Right cardiac atrium (tissue), 5 donors: ENCODE results near the gene GPLD1. TPM values are rescaled to one million over a fixed set of nuclear protein-coding genes. Genes with fewer than 3 reads are reported as not detected.

Source experiments
- ATAC-seq, 2 donors: fragments of 200-7000 bp; cut with Tn5 transposase; one replicate each; pipeline versions ENCODE4 v1.8.0 to v1.9.1; 2020; ENCODE audit warnings: moderate library complexity in 2 of 2, mild to moderate bottlenecking in 1 of 2
- DNase-seq, 3 donors: peaks; one replicate each; pipeline ENCODE4 v3.0.0-alpha.2; 2020
- H3K27ac ChIP-seq: one replicate; pipeline ENCODE4 v1.5.1; 2013; ENCODE audit warnings: mild to moderate bottlenecking, low read length, control low read depth, moderate library complexity
- H3K27me3 ChIP-seq: one replicate; pipeline ENCODE4 v1.6.1; 2013; ENCODE audit not compliant: control insufficient read depth, insufficient read depth
- H3K4me1 ChIP-seq: one replicate; pipeline ENCODE4 v1.6.1; 2013; ENCODE audit warnings: low read length; ENCODE audit not compliant: control insufficient read depth, insufficient read depth
- H3K4me3 ChIP-seq: one replicate; pipeline ENCODE4 v1.5.1; 2013; ENCODE audit warnings: low read length, control low read depth
- H3K9me3 ChIP-seq: one replicate; pipeline ENCODE4 v1.6.1; 2013; ENCODE audit warnings: low read length; ENCODE audit not compliant: control insufficient read depth
- WGBS: extraction: QIAGEN DNeasy Blood & Tissue Kit; methylation state at CpG from one replicate; pipeline ENCODE4 v1.1.7; 2013; 5-methylcytosine and 5-hydroxymethylcytosine counted together
- intact Hi-C, 4 donors: fragments of 100-400 bp; cut with DNase I; formaldehyde crosslinking; loops; one replicate each; pipeline versions ENCODE4 v1.11.0 to v1.14.0; 2022 to 2023
- long read RNA-seq, 4 donors: library from polyadenylated mRNA; unstranded; transcript quantifications; one replicate each; pipeline ENCODE4 v2.0.0, GENCODE V29; 2020 to 2021
- polyA plus RNA-seq: library from polyadenylated mRNA; stranded (reverse); fragments of 200-250 nt; gene quantifications from one replicate; pipeline ENCODE4 v1.2.3, GENCODE V29; 2013
- total RNA-seq, 4 donors: library from RNA; stranded (reverse); fragmentation: NEBNext Ultra II Directional; extraction: Animal tissue kit (Norgen Biotek cat#: 25700); gene quantifications; one replicate each; pipeline ENCODE4 v1.2.1, GENCODE V29; 2021
- donor health status: healthy with polysubstance abuse.
- donor health status: DM: no; HTN: yes; CAD: no.
- donor health status: DM: no; HTN: no; CAD: no.
- donor health status: DM: no; HTN: yes; CAD: no; lungs with severe emphysema.
- donor health status: DM: yes; HTN: yes; CAD: no.

Gene GPLD1, protein sequence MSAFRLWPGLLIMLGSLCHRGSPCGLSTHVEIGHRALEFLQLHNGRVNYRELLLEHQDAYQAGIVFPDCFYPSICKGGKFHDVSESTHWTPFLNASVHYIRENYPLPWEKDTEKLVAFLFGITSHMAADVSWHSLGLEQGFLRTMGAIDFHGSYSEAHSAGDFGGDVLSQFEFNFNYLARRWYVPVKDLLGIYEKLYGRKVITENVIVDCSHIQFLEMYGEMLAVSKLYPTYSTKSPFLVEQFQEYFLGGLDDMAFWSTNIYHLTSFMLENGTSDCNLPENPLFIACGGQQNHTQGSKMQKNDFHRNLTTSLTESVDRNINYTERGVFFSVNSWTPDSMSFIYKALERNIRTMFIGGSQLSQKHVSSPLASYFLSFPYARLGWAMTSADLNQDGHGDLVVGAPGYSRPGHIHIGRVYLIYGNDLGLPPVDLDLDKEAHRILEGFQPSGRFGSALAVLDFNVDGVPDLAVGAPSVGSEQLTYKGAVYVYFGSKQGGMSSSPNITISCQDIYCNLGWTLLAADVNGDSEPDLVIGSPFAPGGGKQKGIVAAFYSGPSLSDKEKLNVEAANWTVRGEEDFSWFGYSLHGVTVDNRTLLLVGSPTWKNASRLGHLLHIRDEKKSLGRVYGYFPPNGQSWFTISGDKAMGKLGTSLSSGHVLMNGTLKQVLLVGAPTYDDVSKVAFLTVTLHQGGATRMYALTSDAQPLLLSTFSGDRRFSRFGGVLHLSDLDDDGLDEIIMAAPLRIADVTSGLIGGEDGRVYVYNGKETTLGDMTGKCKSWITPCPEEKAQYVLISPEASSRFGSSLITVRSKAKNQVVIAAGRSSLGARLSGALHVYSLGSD
- 1 to 10 TPM; 1.0 to 1.6 (median 1.2) TPM for total RNA-seq
- polyA plus RNA-seq = 0.52 TPM
- long read RNA-seq, donor 1, partial matches to known transcripts = 0 of 1 reads
- long read RNA-seq, donor 1, other reads (novel, unspliced or antisense) = 1 of 1 reads
- long read RNA-seq, donor 2 = 0 reads
- long read RNA-seq, donor 3, partial matches to known transcripts = 1 of 1 reads
- long read RNA-seq, donor 3, other reads (novel, unspliced or antisense) = 0 of 1 reads
- long read RNA-seq, donor 4 = 0 reads

DNA sequence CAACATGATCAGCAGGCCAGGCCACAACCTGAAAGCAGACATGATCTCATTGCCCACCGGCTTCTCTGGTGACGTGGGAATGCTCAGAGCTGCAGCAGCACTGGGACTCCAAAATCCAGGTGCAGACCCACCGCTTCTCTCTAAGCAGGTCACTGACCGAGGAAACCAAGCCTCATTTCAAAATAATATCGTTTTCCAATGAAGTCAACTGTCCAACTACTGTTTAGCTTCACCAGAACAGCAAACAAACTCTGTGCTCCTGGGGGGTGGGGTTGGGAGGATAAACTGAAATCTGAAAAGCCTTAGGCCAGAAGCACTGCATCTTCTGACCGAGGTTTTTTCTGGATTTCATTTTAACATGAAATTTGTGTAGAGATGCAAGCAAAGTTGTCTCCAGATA, at the start of gene GPLD1:
Gene GPLD1 (minus strand): TSS at position 109 of the 400 bp plus-strand sequence. CDS start 67 bp downstream, at position 42.
- 94% methylated on average over 6 of the region's 6 CpGs for WGBS
- no peaks in the 10 kb centered on the region for H3K27me3 ChIP-seq
- H3K27ac ChIP-seq = no peak within 1 kb of the TSS
- DNase-seq (no peak), ATAC-seq (no peak)
- intact Hi-C loops = no loop called here
- H3K4me1 ChIP-seq = no peaks in the 10 kb centered on the region
- H3K4me3 ChIP-seq = no peak within 1 kb of the TSS
- no peaks in the 10 kb centered on the region for H3K9me3 ChIP-seq

DNA sequence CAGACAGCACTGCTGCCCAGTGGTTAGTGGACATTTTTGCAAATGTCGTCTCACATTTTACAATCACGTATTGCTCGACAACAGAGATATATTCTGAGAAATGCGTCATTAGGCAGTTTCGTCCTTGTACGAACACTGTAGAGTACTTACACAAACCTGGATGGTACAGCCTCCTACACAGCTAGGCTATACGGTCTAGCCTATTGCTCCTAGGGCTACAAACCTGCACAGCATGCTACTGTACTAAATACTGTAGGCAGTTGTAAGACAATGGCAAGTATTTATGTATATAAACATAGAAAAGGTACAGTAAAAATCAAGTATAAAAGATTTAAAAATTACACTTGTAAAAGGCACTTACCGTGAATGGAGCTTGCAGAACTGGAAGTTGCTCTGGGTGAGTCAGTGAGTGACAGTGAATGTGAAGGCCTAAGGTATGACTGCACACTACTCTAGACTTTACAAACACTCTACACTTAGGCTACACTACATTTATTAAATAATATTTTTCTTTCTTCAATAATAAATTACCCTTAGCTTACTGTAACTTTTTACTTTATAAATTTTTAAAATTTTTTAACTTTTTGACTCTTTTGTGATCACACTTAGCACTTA, 48.5 kb upstream of the GPLD1 start:
- no peak overlapping the region for H3K4me3 ChIP-seq
- H3K27ac ChIP-seq = no peak overlapping the region
- no peak for DNase-seq
- WGBS = 96% methylated on average over 8 of the region's 8 CpGs
- H3K4me1 ChIP-seq = no peaks in the 10 kb centered on the region
- no peaks in the 10 kb centered on the region for H3K27me3 ChIP-seq
- ATAC-seq = no peak
- H3K9me3 ChIP-seq = no peaks in the 10 kb centered on the region
- intact Hi-C loops = no loop called here

- H3K27me3 ChIP-seq = no peaks in the 10 kb centered on the region
- no peak overlapping the region for H3K27ac ChIP-seq
- WGBS = 92% methylated on average over 8 of the region's 8 CpGs
- ATAC-seq = no peak
- H3K4me1 ChIP-seq = no peaks in the 10 kb centered on the region
- intact Hi-C loops = no loop called here
- DNase-seq = no peak
- no peaks in the 10 kb centered on the region for H3K9me3 ChIP-seq
- no peak overlapping the region for H3K4me3 ChIP-seq
Measured at GRCh38 chr6:24537082-24537699, 47.8 kb upstream of the GPLD1 start.

- Histone ChIP-seq H3K9me3 (no peaks in the 10 kb centered on the region), H3K4me1 (no peaks in the 10 kb centered on the region), H3K4me3 (no peak overlapping the region), H3K27me3 (no peaks in the 10 kb centered on the region), H3K27ac (no peak overlapping the region)
- WGBS = 47% methylated on average over 4 of the region's 4 CpGs
- intact Hi-C loops = no loop called here
- ATAC-seq (no peak), DNase-seq (no peak)
Measured at GRCh38 chr6:24536466-24536865, 47.1 kb upstream of the GPLD1 start.

DNA sequence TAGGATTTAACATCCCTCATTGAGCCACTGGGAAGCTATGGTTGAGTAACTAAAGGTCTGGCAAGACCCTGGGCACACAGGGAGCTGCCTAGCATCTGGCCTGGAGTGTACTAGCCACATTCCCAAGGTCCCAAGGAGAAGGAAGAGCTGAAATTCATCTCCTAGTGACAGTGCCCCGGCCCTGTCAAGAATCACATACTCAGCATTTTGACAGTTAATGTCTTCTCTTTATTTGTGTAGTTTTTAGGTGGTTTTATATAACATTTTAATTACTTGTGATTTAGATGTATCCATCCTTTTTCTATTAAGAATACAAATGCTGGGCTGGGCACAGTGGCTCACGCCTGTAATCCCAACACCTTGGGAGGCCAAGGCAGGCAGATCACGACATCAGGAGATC, 45.8 kb upstream of the GPLD1 start:
- no peaks in the 10 kb centered on the region for H3K27me3 ChIP-seq
- H3K9me3 ChIP-seq = no peaks in the 10 kb centered on the region

DNA sequence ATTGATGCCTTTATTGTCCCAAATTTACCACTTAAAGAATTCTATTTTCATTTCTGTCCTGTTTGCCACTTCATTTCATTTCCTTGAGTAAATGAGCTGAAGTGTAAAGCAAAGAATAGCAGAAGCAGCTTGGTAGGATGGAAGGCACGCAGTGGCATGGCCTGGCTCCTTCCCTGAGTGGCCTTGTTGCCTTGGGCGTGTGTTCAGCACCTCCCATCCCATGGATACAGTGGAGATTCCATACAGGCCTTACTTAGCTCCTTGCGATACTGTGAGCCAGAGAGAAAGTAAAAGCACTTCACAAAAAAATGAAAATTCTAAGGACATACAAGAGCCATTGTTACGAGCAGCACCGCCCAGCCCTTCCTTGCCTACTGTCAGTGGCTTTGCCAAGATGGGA, 45.0 kb upstream of the GPLD1 start:
- ATAC-seq (no peak), DNase-seq (no peak)
- intact Hi-C loops = no loop called here
- Histone ChIP-seq H3K4me1 (no peaks in the 10 kb centered on the region), H3K27ac (no peak overlapping the region), H3K4me3 (no peak overlapping the region), H3K27me3 (no peaks in the 10 kb centered on the region), H3K9me3 (no peaks in the 10 kb centered on the region)
- WGBS = 96% methylated on average over 5 of the region's 5 CpGs

More for the DNA sequence above, 45.8 kb upstream of the GPLD1 start:
- ATAC-seq (no peak), DNase-seq (no peak)
- H3K27ac ChIP-seq = no peak overlapping the region
- no peaks in the 10 kb centered on the region for H3K4me1 ChIP-seq
- WGBS = 83% methylated on average over 3 of the region's 3 CpGs
- intact Hi-C loops = no loop called here
- H3K4me3 ChIP-seq = no peak overlapping the region

DNA sequence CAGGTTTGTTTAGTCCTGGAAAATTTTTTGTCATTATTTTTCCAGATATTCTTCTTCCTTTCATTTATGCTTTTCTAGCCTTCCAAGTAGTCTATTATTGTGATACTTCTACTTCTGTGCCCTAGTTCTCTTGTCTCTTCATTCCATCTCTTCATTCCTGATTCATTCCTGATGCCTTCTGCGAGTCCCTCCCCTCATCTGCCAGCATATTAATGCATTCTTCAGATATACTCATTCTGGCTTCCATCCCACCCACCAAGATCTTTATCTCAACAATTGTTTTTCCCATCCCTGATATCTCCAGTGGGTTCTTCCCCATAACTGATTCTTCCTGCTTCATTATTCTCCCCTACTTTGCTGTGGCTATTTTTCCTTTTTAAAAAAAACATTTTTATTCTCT, 40.6 kb upstream of the GPLD1 start:
- intact Hi-C loops = no loop called here
- ATAC-seq (no peak), DNase-seq (no peak)
- H3K4me3 ChIP-seq = no peak overlapping the region
- H3K27me3 ChIP-seq = no peaks in the 10 kb centered on the region
- 68% methylated on average over 1 of the region's 1 CpG for WGBS
- no peaks in the 10 kb centered on the region for H3K9me3 ChIP-seq
- no peak overlapping the region for H3K27ac ChIP-seq
- no peaks in the 10 kb centered on the region for H3K4me1 ChIP-seq

- Histone ChIP-seq H3K27me3 (no peaks in the 10 kb centered on the region), H3K27ac (no peak overlapping the region), H3K4me3 (no peak overlapping the region), H3K9me3 (no peaks in the 10 kb centered on the region), H3K4me1 (no peaks in the 10 kb centered on the region)
- no peak for ATAC-seq
- 53% methylated on average over 5 of the region's 5 CpGs for WGBS
- intact Hi-C loops = no loop called here
- no peak for DNase-seq
Measured at GRCh38 chr6:24524805-24525204, 35.4 kb upstream of the GPLD1 start.

GRCh38 chr6:24524329-24524728, 35.0 kb upstream of the GPLD1 start:
- ATAC-seq (no peak), DNase-seq (no peak)
- no peak overlapping the region for H3K4me3 ChIP-seq
- H3K9me3 ChIP-seq = no peaks in the 10 kb centered on the region
- intact Hi-C loops = no loop called here
- H3K27ac ChIP-seq = no peak overlapping the region
- H3K4me1 ChIP-seq = no peaks in the 10 kb centered on the region
- 67% methylated on average over 3 of the region's 3 CpGs for WGBS
- no peaks in the 10 kb centered on the region for H3K27me3 ChIP-seq

- H3K9me3 ChIP-seq = no peaks in the 10 kb centered on the region
- ATAC-seq = no peak
- H3K27ac ChIP-seq = no peak overlapping the region
- intact Hi-C loops = no loop called here
- 80% methylated on average over 13 of the region's 13 CpGs for WGBS
- H3K4me1 ChIP-seq = no peaks in the 10 kb centered on the region
- no peak for DNase-seq
- no peaks in the 10 kb centered on the region for H3K27me3 ChIP-seq
- H3K4me3 ChIP-seq = no peak overlapping the region
Measured at GRCh38 chr6:24522228-24523176, 33.1 kb upstream of the GPLD1 start.
